ENCODE data around the gene TMA16. TPM values are rescaled to one million over a fixed set of nuclear protein-coding genes. Genes with fewer than 3 reads are reported as not detected.
"Not testable (repeated sequence)": the region's sequence is repeated elsewhere in the genome, so short reads cannot be mapped to it uniquely, and the experiment has no call there.

Gene TMA16
- total RNA-seq, 1 donor from 2014 or later, result 21.9 TPM

DNA sequence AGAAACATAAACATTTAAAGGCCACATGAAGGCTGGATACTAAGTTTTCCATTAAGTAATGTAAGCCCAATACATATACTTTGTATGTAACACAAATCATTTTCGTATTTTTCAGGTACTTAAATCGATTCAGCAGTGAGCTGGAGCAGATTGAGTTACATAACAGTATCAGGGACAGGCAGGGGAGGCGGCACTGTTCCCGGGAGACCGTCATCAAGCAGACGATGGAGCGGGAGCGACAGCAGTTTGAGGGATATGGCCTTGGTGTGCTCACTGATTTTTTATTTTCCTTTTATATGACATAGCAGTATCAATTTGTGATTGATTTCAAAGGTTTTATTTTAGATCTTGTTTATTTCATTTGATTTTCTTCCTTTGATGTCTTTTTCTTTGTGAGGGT is 20.7 kb downstream of the TMA16 start:
- DNase-seq (ENCODE audit: low read depth), result no peak

GRCh38 chr4:163523791-163524365 is 29.4 kb downstream of the TMA16 start:
- peak; percentile 13 for DNase-seq (ENCODE audit: low read depth)

DNA sequence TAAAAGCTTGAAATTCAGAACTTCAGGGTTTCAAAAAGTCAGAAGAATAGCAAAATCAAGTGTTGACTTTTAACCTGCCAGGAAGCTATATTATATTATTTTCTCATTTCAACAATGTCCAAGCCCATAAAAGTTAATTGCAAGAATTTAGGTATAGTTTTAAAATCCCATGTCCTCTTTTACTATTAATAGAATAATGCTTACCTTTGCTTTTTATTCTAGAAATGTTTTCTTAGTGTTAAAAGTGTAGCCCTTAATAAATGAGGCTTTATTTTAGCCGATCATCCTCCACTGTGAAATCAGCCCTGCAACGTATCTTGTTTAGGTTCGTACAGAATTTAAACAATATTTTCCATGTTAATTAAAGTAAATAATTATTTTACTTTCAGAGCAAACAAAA is 31.5 kb downstream of the TMA16 start:
- no peak for DNase-seq (ENCODE audit: low read depth)

DNA sequence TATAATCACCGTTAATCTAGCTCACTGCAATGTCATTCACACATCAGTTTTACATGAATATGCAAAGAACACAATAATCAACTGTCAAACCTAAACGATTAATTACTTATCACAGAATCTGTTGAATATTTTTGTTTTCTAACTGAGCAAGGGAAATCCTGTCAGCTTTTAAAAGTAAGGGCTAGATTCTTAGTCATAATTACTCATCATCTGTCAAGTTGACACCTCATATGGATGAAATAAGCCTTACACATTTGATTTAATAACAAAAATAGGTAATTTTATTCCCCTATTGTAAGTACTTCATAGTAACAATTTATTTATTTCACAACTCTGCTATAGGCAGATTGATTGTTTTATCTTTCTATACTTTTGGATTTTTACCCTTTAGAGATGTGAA is 32.7 kb downstream of the TMA16 start:
- DNase-seq (ENCODE audit: low read depth), result no peak

- no peak for DNase-seq (ENCODE audit: low read depth)
Measured at GRCh38 chr4:163528653-163529052, 34.2 kb downstream of the TMA16 start.

DNA sequence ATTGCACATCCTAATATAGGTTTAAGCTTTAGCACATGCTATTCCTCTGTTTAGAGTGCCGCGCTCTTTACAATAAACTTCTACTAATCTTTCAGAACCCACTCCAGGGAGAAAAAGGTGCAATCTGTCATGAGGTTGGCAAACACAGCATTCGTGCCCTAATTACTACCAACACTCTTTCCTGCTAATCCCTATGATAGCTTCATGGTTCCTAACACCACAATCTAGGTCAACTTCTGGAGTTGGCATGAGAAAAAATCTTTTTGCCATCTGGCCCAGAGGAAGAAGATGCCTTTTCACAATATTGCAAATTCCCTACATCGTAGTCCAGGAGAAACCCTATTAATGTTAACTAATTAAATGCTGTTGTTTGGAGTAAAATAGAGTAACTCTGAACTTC is 39.6 kb downstream of the TMA16 start:
- no peak for DNase-seq (ENCODE audit: low read depth)

DNA sequence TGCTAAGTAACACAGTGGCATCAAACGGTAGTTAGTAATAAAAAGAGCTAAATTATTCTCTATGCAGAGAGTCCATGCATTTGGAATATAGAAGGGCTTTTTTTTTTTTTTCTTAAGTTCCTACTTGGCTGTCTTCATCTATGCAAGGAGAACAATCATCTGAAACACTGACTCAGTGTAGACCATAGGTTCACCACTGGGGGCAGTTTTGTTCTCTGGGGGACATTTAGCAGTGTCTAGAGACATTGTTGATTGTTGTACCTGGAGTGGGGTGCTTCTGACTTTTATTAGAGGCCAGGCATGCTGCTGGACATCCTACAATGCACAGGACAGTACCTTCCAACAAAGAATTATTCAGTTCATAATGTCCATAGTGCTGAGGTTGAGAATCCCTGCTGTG is 41.2 kb downstream of the TMA16 start:
- no peak for DNase-seq (ENCODE audit: low read depth)

DNA sequence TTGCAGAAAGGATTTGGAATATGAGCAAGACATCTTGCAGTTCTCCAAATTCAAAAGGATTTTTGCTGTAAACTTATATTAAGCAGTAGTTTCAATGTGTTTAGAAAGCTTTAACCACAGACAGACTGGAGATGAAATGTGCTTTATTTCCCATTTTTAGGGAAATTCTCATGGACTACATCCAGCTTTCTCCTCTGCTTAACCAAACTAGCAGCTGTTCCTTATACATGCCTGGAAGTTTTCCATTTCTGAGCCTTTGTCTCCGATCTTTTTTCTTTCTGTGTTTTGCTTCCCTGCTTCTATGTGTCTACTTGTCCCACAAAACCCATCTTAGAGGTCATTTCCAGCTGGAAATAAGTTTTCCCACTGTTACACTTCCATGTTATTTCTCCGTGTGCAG is 41.6 kb downstream of the TMA16 start:
- DNase-seq (ENCODE audit: low read depth), result no peak

- no peak for DNase-seq (ENCODE audit: low read depth)
Measured at GRCh38 chr4:163537114-163537513, 42.6 kb downstream of the TMA16 start.

- not testable (repeated sequence) for DNase-seq (ENCODE audit: low read depth)
Measured at GRCh38 chr4:163538820-163539219, 44.3 kb downstream of the TMA16 start.

DNA sequence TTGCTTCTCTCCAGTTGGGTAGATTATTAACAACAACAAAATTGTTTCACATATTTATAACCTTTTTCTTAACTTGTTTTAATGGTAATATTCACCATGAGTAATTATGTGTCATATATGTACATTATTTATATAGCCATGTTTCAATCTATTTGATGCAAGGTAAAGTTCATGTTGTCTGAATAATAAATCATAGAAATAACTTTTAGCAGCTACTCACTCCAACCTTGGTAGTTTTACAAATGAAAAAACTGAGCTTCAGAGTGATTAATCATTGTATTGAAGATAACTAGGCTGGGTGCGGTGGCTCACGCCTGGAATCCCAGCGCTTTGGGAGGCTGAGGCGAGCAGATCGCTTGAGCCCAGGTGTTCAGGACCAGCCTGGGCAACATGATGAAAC is 46.0 kb downstream of the TMA16 start:
- DNase-seq (ENCODE audit: low read depth), result no peak

DNA sequence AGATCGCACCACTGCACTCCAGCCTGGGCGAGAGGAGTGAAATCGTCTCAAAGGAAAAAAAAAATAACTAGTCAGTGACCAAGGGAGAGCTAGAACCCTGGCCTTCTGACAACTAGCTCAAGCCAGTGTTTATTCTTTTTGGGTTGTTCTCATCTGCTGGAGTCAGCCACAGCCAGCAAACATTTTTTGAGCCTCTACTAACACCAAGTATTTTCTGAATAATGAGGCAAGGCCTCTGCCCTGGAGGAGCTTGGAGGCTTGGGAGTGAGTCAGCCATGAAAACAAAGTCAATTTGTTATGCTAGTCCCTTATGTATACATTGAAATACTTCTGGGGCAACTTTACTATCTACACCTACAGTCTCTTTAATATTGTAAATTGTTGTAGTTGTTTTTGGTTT is 46.5 kb downstream of the TMA16 start:
- peak; percentile 62 for DNase-seq (ENCODE audit: low read depth)

- peak; percentile 76 for DNase-seq (ENCODE audit: low read depth)
Measured at GRCh38 chr4:163542275-163542674, 47.8 kb downstream of the TMA16 start.

GRCh38 chr4:163544407-163545038 is 50.0 kb downstream of the TMA16 start:
- peak; percentile 16 for DNase-seq (ENCODE audit: low read depth)

DNA sequence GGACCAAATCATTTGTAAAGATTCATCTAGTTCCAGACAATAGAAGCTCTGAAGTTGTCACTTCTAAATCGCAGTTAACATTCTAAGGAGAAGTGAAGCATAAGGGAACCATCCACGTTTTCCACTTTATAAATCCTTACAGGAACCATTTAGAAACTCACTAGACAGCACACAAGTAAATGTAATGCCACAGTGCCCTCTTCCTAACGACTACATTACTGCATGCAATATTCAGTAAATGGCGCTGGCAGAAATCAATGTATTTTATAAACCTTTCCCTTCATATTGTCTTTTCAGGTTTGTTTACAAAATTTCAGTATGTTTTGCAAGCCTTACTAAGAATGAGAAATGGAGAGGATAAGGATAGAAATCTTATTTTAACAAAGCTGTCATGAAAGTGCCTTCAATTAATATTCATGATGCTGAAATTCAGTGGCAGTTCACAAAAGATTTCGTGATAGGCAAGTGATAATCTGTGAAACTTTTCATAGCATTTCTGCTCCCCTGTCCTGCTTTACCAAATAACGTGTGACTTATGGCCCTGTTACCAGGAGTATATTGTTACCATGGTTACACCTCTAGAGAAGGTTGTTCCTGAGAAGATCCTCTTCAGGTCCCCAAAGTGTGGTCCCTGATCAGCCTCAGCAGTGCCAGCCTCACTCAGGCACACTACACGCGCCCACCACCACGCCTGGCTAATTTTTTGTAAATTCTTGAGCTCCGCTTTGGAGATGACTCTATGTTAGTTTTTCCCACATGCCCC is 54.2 kb downstream of the TMA16 start:
- peak; percentile 63 for DNase-seq (ENCODE audit: low read depth)

GRCh38 chr4:163550869-163551267 is 56.4 kb downstream of the TMA16 start:
- DNase-seq (ENCODE audit: low read depth), result no peak

GRCh38 chr4:163553146-163553545 is 58.7 kb downstream of the TMA16 start:
- no peak for DNase-seq (ENCODE audit: low read depth)

- peak; percentile 33 for DNase-seq (ENCODE audit: low read depth)
Measured at GRCh38 chr4:163554870-163555465, 60.5 kb downstream of the TMA16 start.

DNA sequence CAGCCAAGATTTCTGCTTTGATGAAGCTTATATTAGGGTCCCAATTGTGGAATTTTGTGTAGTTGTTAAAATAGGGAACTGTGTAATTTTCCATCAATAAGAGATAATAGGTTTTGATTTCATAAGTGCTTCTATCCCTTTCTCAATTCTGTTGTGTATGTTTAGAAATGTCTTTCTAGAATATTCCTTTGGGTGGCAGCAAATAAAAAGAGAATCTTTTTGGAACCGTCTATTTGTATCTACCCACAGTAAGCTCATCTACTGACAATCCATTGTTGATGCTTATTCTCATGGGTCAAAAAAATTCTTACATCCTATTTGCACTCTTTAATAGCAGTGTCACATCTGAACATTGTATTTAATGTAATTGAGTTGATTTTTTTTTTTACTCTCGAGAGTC is 61.7 kb downstream of the TMA16 start:
- no peak for DNase-seq (ENCODE audit: low read depth)

DNA sequence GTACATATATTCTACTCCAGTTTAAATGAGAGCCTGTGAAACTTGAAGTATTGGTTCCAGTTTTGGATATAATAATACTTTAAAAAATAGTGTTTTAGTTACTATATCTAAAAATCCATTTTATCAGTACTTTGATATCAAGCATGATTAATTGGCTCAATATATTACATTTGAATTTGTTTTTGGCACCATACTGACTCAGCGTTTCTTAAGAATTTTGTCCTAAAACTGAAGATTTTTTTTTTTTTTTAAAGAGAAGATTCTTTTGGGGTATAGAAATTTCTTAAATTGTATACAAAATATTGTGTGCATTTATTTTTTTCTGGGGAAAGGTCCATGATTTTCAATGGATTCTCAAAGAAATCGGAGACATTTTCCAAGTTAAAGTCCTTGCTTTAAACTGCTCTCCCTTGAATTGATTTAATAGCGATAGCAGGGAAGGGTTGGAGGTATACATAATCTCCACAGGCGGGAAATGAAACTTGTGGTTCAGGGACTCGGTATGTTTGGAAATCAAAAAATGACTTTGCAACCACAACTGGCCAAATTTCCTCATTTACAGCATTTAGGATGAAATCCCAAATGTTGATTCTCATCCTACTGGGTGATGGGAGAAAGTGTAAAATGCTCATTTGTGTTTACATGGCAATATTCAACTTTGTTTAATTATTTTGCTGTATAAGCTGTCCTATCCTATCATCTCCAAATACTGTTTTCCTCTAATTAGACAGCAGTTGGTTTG is 62.3 kb downstream of the TMA16 start:
- no peak for DNase-seq (ENCODE audit: low read depth)

DNA sequence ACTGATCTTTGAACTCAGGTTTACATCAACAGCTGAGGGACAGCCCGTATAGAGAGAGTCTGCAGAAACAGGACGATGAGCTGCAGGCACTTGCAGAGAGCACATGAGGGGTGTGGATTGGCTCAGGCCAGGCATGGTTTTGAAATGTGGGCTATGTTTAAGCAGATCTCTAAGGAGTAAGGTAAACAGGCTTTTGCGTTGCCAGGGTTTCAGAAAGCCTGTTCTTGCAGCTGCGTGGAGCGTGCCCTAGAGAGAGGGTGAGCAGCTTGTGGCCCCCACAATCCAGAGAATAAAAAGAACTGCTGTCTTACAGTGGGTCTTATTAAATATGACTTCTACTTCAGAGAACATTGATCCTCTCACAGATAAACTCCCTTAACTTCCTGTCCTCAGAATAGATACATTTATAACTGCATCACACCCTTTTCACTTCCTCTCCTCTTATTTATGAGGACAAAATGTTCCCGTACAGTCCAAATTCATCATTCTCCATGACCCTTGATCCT is 64.1 kb downstream of the TMA16 start:
- no peak for DNase-seq (ENCODE audit: low read depth)

- DNase-seq (ENCODE audit: low read depth), result no peak
Measured at GRCh38 chr4:163562496-163562895, 68.0 kb downstream of the TMA16 start.

All from renal cortical epithelial cell (primary cell).